GM08714 (cell line): ENCODE results near the gene OR12D2.
"Not testable (repeated sequence)": the region's sequence is repeated elsewhere in the genome, so short reads cannot be mapped to it uniquely, and the experiment has no call there.

Source experiments
- H3K4me3 ChIP-seq: fragments of 200-500 bp; sonication (Bioruptor generic); 2 replicates; pipeline ENCODE4 v1.5.1; 2014; ENCODE audit warnings: mild to moderate bottlenecking, low read length, inconsistent platforms
- ZNF274 ChIP-seq: IDR thresholded peaks from 2 replicates; pipeline ENCODE4 v1.6.1; 2012; ENCODE audit warnings: mild to moderate bottlenecking, low read depth, low read length

The OR12D2 gene

DNA sequence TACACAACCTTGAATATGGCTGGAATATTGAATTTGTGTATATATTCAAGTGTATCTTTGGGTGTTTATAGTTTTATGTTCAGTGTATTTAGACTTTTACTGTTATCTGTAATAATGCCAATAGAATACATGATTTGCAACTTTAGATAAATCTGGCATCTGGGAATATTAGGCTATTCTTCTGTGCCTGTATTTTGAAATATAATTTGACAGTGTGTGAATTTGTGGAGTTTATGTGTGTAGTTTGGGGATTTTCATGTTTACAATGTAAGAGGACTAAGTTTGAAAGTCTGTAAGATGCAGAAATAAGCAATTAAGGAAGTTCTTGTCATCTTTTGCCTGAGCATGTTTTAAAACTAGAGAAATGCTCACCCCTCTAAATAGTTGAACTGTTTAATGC, 43.6 kb downstream of the OR12D2 start, which contains the start of gene OR10C1:
Gene OR10C1 (plus strand): TSS at position 301 of the 400 bp plus-strand sequence. CDS start 710 bp downstream, outside the sequence.
- no peak for TF ChIP-seq ZNF274
- no peak within 1 kb of the TSS for H3K4me3 ChIP-seq

DNA sequence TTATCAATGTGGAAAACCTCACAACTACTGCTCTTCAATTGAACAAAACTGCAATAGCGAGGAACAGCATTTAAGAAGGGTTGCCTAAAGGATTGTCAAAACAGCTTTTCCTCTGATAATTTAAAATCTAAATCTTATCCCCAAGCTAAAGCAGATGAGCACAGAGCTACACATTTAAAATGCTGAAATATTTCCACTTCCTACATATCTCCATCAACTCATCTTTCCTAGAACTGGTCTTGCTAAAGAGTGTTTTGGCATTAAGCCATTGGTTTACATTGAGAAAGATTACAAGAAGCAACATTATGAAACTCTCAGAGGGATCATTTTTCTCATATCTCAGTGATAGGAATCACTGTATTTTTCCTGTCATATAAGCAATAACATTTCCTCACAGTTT, 47.3 kb downstream of the OR12D2 start:
- no peak for TF ChIP-seq ZNF274

DNA sequence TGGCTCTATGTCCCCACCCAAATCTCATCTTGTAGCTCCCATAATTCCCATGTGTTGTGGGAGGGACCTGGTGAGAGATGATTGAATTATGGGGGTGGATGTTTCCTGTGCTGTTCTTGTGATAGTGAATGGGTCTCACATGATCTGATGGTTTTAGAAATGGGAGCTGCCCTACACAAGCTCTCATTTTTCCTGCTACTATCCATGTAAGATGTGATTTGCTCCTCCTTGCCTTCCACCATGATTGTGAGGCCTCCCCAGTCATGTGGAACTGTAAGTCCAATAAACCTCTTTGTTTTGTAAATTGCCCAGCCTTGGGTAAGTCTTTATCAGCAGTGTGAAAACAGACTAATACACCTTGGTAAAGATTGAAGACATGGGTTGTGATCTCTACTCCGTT, 48.6 kb downstream of the OR12D2 start:
- H3K4me3 ChIP-seq, result not testable (repeated sequence)

More for the DNA sequence above, 47.3 kb downstream of the OR12D2 start:
- no peak overlapping the region for H3K4me3 ChIP-seq
